HepG2 (cell line): ENCODE data around the gene USP7. TPM values are rescaled to one million over a fixed set of nuclear protein-coding genes. Genes with fewer than 3 reads are reported as not detected.
A peak's percentile ranks its signal among the peaks of the same experiment; 100 is the strongest.

ENCODE experiments used
- ATF7 ChIP-seq, 2 experiments: fragments of 450-650 bp in 1 of 2; sonication (generic) in 1 of 2; formaldehyde crosslinking in 1 of 2; IDR thresholded peaks; 2 replicates each; pipeline versions ENCODE4 v1.4.0 to v1.6.1; 2016 to 2020; ENCODE audit warnings: antibody characterized with exemption in 1 of 2, mild to moderate bottlenecking in 1 of 2, missing genetic modification reagents in 1 of 2
- CENPBD1 ChIP-seq: sonication (generic); formaldehyde crosslinking; IDR thresholded peaks from 2 replicates; pipeline ENCODE4 v1.8.0; 2022; ENCODE audit warnings: missing genetic modification reagents, low read depth, mild to moderate bottlenecking, borderline replicate concordance
- CENPX ChIP-seq: sonication (generic); formaldehyde crosslinking; IDR thresholded peaks from 2 replicates; pipeline ENCODE4 v1.9.0; 2021; ENCODE audit warnings: mild to moderate bottlenecking, missing genetic modification reagents, moderate library complexity
- CHD2 ChIP-seq: IDR thresholded peaks from 2 replicates; pipeline ENCODE4 v1.6.1; 2011; ENCODE audit warnings: low read depth, low read length, improper control_type of control experiment
- DPF2 ChIP-seq: sonication (generic); formaldehyde crosslinking; IDR thresholded peaks from 2 replicates; pipeline ENCODE4 v1.4.0; 2020; ENCODE audit warnings: mild to moderate bottlenecking, low read depth, missing genetic modification reagents, borderline replicate concordance
- FOXA1 ChIP-seq, 2 experiments: fragments of 450-650 bp in 1 of 2; sonication (generic) in 1 of 2; formaldehyde crosslinking in 1 of 2; IDR thresholded peaks; 2 replicates each; pipeline versions ENCODE4 v1.4.0 to v1.6.1; 2016 to 2020; ENCODE audit warnings: missing genetic modification reagents in 1 of 2
- FOXK1 ChIP-seq: sonication (generic); formaldehyde crosslinking; IDR thresholded peaks from 2 replicates; pipeline ENCODE4 v1.4.0; 2020; ENCODE audit warnings: low read depth, missing genetic modification reagents, borderline replicate concordance
- MIXL1 ChIP-seq: IDR thresholded peaks from 2 replicates; pipeline ENCODE4 v1.6.1; 2016
- MTA1 ChIP-seq: sonication (generic); formaldehyde crosslinking; IDR thresholded peaks from 2 replicates; pipeline ENCODE4 v1.4.0; 2020; ENCODE audit warnings: missing genetic modification reagents, mild to moderate bottlenecking, borderline replicate concordance
- NR2C2 ChIP-seq: sonication (generic); formaldehyde crosslinking; IDR thresholded peaks from 2 replicates; pipeline ENCODE4 v1.4.0; 2020; ENCODE audit warnings: missing genetic modification reagents, mild to moderate bottlenecking, moderate library complexity, borderline replicate concordance
- NR2F1 ChIP-seq, 2 experiments: fragments of 450-650 bp in 1 of 2; formaldehyde crosslinking in 1 of 2; IDR thresholded peaks; 2 replicates each; pipeline versions ENCODE4 v1.5.0 to v1.6.1; 2016 to 2020; ENCODE audit warnings: mild to moderate bottlenecking in 1 of 2, missing compliant biosample characterization in 1 of 2, missing genetic modification reagents in 1 of 2, moderate library complexity in 1 of 2
- NR2F2 ChIP-seq: IDR thresholded peaks from 2 replicates; pipeline ENCODE4 v1.6.1; 2012; ENCODE audit warnings: low read depth, inconsistent platforms, borderline replicate concordance
- NR2F6 ChIP-seq, 2 experiments: IDR thresholded peaks; 2 replicates each; pipeline ENCODE4 v1.6.1; 2016; ENCODE audit warnings: antibody characterized with exemption in 1 of 2, mild to moderate bottlenecking in 1 of 2
- POLR2AphosphoS2 ChIP-seq: IDR thresholded peaks from 2 replicates; pipeline ENCODE4 v1.6.1; 2011; ENCODE audit warnings: low read depth, low read length, improper control_type of control experiment
- RARG ChIP-seq: sonication (generic); formaldehyde crosslinking; IDR thresholded peaks from 2 replicates; pipeline ENCODE4 v1.4.0; 2020; ENCODE audit warnings: low read depth, mild to moderate bottlenecking, missing genetic modification reagents
- RFX3 ChIP-seq: IDR thresholded peaks from 2 replicates; pipeline ENCODE4 v1.6.1; 2016; ENCODE audit warnings: missing biosample characterization, missing genetic modification reagents
- TBL1XR1 ChIP-seq: fragments of 150-350 bp; IDR thresholded peaks from 2 replicates; pipeline ENCODE4 v1.6.1; 2014; ENCODE audit warnings: borderline replicate concordance, low read length; ENCODE audit not compliant: partially characterized antibody
- ZNF124 ChIP-seq: sonication (generic); formaldehyde crosslinking; IDR thresholded peaks from 2 replicates; pipeline ENCODE4 v1.4.0; 2020; ENCODE audit warnings: missing genetic modification reagents
- ZNF138 ChIP-seq: sonication (generic); formaldehyde crosslinking; IDR thresholded peaks from 2 replicates; pipeline ENCODE4 v1.5.0; 2020; ENCODE audit warnings: mild to moderate bottlenecking, low read depth, missing genetic modification reagents
- ZNF17 ChIP-seq: sonication (generic); formaldehyde crosslinking; IDR thresholded peaks from 2 replicates; pipeline ENCODE4 v1.5.0; 2020; ENCODE audit warnings: mild to moderate bottlenecking, missing genetic modification reagents
- ZNF24 ChIP-seq: fragments of 450-650 bp; IDR thresholded peaks from 2 replicates; pipeline ENCODE4 v1.6.1; 2017; ENCODE audit warnings: antibody characterized with exemption, mild to moderate bottlenecking
- ZNF256 ChIP-seq: sonication (generic); formaldehyde crosslinking; conservative IDR thresholded peaks from 2 replicates; pipeline ENCODE4 v1.4.0; 2020; ENCODE audit warnings: missing genetic modification reagents
- ZNF468 ChIP-seq: sonication (generic); formaldehyde crosslinking; IDR thresholded peaks from 2 replicates; pipeline ENCODE4 v1.8.0; 2022; ENCODE audit warnings: mild to moderate bottlenecking, moderate library complexity, missing genetic modification reagents
- ZNF567 ChIP-seq: sonication (generic); formaldehyde crosslinking; IDR thresholded peaks from 2 replicates; pipeline ENCODE4 v1.8.1; 2023; ENCODE audit warnings: mild to moderate bottlenecking, missing genetic modification reagents, borderline replicate concordance
- ZNF577 ChIP-seq: sonication (generic); formaldehyde crosslinking; IDR thresholded peaks from 2 replicates; pipeline ENCODE4 v1.4.0; 2020; ENCODE audit warnings: mild to moderate bottlenecking, low read depth, missing genetic modification reagents, borderline replicate concordance
- ZNF891 ChIP-seq: sonication (generic); formaldehyde crosslinking; IDR thresholded peaks from 2 replicates; pipeline ENCODE4 v1.5.0; 2020; ENCODE audit warnings: mild to moderate bottlenecking, missing genetic modification reagents
- ZSCAN12 ChIP-seq: sonication (generic); formaldehyde crosslinking; IDR thresholded peaks from 2 replicates; pipeline ENCODE4 v1.9.0; 2021; ENCODE audit warnings: mild to moderate bottlenecking, missing genetic modification reagents
- ZSCAN21 ChIP-seq: sonication (generic); formaldehyde crosslinking; IDR thresholded peaks from 2 replicates; pipeline ENCODE4 v1.8.0; 2022; ENCODE audit warnings: mild to moderate bottlenecking, missing genetic modification reagents, moderate library complexity, borderline replicate concordance
- ZSCAN22 ChIP-seq: sonication (generic); formaldehyde crosslinking; IDR thresholded peaks from 2 replicates; pipeline ENCODE4 v1.4.0; 2020; ENCODE audit warnings: mild to moderate bottlenecking, missing genetic modification reagents
- polyA plus RNA-seq, 8 experiments: library from polyadenylated mRNA; depleted of rRNA in 3 of 8; stranded (reverse) in 7 of 8; unstranded in 1 of 8; fragments of >200 nt; fragmentation: Illumina TruSeq in 4 of 8; extraction: Trizol in 4 of 8; gene quantifications; 2 replicates each; pipeline versions ENCODE4 v1.2.1 to v1.2.3, GENCODE V29; 2011 to 2016; ENCODE audit warnings: low read depth in 4 of 8, missing spikeins in 1 of 8, mixed read lengths in 1 of 8; ENCODE audit not compliant: insufficient read depth in 1 of 8
- total RNA-seq, 5 experiments: library from RNA; depleted of rRNA; stranded (reverse); fragments of >200 nt; fragmentation: Illumina TruSeq; extraction: Trizol; gene quantifications; 2 replicates each; pipeline ENCODE4 v1.2.3, GENCODE V29; 2016; ENCODE audit warnings: low read depth in 1 of 5
- TF ChIP-seq, protein P1 (sequence below): sonication (generic); formaldehyde crosslinking; IDR thresholded peaks from 2 replicates; pipeline ENCODE4 v1.8.0; 2022; ENCODE audit warnings: mild to moderate bottlenecking, missing genetic modification reagents

The USP7 gene
- total and polyA plus RNA-seq, 2 of the 13 experiments (the other 11 are each of a cell fraction or from before 2014, with no cell fraction given) = 52.5 to 173 TPM

DNA sequence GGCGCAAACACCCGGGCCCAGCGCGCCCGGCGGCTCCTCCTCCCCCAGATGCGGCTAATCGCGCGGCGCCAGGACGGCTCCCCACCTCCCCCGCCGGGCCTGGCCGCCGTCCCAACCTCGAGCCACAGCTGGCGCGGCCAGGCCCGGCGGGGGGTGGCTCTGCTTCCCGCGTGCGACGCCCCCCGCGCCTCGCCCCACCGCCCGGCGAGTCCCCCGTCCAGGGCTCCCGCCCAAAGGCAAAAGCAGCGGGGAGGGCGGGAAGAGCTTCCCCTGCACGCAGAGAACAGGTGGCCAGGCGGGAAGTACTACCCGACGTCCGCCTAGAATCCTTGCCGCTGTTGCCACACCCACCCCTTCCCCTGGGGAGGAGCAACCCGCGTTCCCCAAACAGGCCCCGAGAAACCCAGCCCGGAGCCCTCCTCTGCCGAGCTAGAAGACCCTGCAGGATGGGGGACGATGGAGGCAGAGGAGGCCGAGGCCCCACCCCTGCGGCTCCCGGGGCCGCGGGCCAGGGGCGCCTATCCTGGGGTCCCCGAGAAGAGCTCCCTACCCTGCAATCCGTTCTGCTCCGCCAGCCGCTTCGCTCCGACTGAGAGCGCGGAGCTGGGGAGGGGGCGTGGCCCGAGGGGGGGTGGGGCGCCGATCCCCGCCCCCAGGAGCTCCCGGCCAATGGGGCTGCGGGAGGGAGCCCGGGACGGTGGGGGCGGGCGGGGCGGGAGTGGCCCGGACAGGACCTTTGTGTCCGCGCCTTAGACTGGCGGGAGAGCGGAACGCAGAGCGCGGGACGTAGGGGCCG is 95.1 kb downstream of the USP7 start, which contains the start of gene CARHSP1 (continued):
- peak; percentile 45; the same call in 1 of the 2 replicates for TF ChIP-seq ZNF577 (CRISPR knock-in tag)
- no peak; the same call in 1 of the 2 replicates for TF ChIP-seq ZNF567 (CRISPR knock-in tag)
- TF ChIP-seq, protein P1, sequence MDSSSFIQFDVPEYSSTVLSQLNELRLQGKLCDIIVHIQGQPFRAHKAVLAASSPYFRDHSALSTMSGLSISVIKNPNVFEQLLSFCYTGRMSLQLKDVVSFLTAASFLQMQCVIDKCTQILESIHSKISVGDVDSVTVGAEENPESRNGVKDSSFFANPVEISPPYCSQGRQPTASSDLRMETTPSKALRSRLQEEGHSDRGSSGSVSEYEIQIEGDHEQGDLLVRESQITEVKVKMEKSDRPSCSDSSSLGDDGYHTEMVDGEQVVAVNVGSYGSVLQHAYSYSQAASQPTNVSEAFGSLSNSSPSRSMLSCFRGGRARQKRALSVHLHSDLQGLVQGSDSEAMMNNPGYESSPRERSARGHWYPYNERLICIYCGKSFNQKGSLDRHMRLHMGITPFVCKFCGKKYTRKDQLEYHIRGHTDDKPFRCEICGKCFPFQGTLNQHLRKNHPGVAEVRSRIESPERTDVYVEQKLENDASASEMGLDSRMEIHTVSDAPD = peak; percentile 68; the same call in 1 of the 2 replicates
- TF ChIP-seq CHD2 = peak; percentile 46; the same call in 1 of the 2 replicates
- TF ChIP-seq NR2F6 (IDR thresholded peaks at IDR 0.05) = no peak
- peak; percentile 14; the same call in 1 of the 2 replicates for TF ChIP-seq NR2F6 (CRISPR knock-in tag; IDR thresholded peaks at IDR 0.05)
- TF ChIP-seq CENPX = no peak
- TF ChIP-seq NR2F1 (CRISPR knock-in tag; IDR thresholded peaks at IDR 0.05) = no peak
- no peak for TF ChIP-seq RARG (CRISPR knock-in tag)
- no peak for TF ChIP-seq POLR2AphosphoS2
- TF ChIP-seq DPF2 (CRISPR knock-in tag) = no peak
- TF ChIP-seq NR2F2 = no peak
- TF ChIP-seq MTA1 = peak; percentile 3; the same call in 1 of the 2 replicates
- TF ChIP-seq ZSCAN12 (CRISPR knock-in tag) = peak; percentile 74; the same call in 1 of the 2 replicates
- no peak for TF ChIP-seq ATF7 (IDR thresholded peaks at IDR 0.05)
- peak; percentile 58; the same call in 1 of the 2 replicates for TF ChIP-seq ATF7 (CRISPR knock-in tag; IDR thresholded peaks at IDR 0.05)
- TF ChIP-seq FOXK1 (CRISPR knock-in tag) = 0 out of 2 replicates have a peak, but pooled peaks have one; percentile 15
- TF ChIP-seq ZNF124 (CRISPR knock-in tag) = no peak
- no peak for TF ChIP-seq TBL1XR1
- no peak; the same call in 1 of the 2 replicates for TF ChIP-seq ZNF24
- no peak; the same call in 1 of the 2 replicates for TF ChIP-seq NR2C2 (CRISPR knock-in tag)
- TF ChIP-seq ZNF891 (CRISPR knock-in tag) = peak; percentile 97
- TF ChIP-seq ZNF138 = peak; percentile 83
- TF ChIP-seq ZNF468 = no peak
- TF ChIP-seq FOXA1 (IDR thresholded peaks at IDR 0.05) = no peak
- no peak for TF ChIP-seq FOXA1 (CRISPR knock-in tag; IDR thresholded peaks at IDR 0.05)
- no peak for TF ChIP-seq MIXL1 (CRISPR knock-in tag)
- TF ChIP-seq RFX3 (CRISPR knock-in tag) = no peak
- TF ChIP-seq ZSCAN21 (CRISPR knock-in tag) = no peak; the same call in 1 of the 2 replicates
- no peak for TF ChIP-seq ZNF17 (CRISPR knock-in tag)
- no peak for TF ChIP-seq CENPBD1 (CRISPR knock-in tag)
- TF ChIP-seq ZNF256 (CRISPR knock-in tag) = no peak
- TF ChIP-seq ZSCAN22 (CRISPR knock-in tag) = no peak; the same call in 1 of the 2 replicates
